Stimulated activated CD8-positive, alpha-beta memory T cell treated with anti-CD3 and anti-CD28 coated beads, Interleukin-4, amount 100 ng/mL, for 48 hours (primary cell): Measurements from ENCODE around the gene PUDP.
"Not testable (repeated sequence)": the region's sequence is repeated elsewhere in the genome, so short reads cannot be mapped to it uniquely, and the experiment has no call there.

Source experiments
- DNase-seq: peaks from one replicate; pipeline ENCODE4 v3.0.0-alpha.2; 2020

PUDP gene

DNA sequence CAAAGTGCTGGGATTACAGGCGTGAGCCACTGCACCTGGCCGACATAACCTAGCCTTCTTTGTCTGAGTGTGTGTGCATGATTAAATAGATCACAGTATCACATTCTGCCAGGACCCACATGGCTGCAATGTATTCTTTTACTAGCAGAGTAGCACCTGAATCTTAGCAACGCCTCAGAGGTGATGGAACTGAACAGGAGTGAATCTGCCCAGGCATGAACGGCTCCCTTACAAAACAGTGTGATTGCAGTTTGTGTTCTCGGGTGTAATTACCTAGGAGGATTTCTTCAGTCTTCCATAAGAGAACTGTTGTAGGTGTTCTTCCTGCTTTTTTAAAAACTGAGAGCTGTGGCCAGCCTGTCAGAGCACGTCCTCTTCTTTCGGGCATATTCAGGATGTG, 123.1 kb downstream of the PUDP start:
- DNase-seq, result no peak

DNA sequence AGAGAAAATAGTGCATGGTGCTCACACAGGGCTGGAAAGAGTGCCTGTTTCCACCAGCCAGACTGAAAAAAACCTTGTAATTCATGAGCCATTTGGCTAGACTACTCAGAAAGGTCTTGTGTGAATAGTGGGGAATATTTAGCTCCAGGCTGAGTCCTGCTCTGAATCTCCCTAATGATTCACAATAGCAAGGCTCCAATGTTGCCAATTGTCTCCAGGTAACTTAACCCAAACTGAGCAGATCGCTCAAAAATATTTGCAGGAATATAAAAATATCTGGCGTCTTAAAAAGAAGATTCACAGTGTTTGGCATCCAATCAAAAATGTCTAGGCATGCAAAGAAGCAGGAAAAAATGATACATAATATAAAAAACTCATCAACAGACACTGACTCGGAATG, 125.0 kb downstream of the PUDP start:
- not testable (repeated sequence) for DNase-seq

DNA sequence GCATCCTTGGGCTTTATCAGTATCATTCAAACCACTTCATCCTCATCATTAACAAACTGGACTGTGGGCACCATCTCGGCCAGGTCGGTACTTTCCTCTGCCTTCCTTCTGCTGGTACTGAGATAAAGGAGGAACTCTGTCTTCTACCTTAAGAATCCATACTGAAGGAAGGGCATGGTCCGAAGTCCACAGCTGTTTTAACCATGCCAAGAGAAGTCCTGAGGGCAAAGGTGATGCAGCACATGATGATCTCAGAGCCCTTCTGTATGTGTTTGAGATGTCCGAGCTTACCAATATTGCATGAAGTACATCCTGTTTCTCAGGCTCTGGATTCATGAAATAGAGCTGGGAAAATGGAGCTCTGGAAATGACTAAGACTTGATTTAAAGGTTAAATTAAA, 126.0 kb downstream of the PUDP start:
- DNase-seq, result no peak

DNA sequence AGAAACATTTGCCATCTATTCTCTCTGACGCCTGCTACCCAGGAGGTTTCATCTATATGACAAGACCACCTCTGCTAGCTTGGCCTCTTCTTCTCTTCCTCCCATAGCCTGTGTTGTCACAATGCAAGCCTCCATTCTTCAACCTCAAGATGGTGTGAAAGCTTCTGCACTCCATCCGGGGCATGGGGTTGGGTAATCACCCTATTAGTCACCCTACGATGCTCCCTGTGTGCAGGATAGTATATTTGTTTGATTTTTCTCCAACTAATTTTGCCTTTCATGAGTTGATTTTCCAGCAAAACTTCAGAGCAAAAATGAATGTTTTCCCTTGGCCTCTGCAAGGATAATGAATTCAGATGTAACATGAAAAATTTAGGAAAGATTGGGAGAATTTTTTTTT, 128.4 kb downstream of the PUDP start:
- no peak for DNase-seq

DNA sequence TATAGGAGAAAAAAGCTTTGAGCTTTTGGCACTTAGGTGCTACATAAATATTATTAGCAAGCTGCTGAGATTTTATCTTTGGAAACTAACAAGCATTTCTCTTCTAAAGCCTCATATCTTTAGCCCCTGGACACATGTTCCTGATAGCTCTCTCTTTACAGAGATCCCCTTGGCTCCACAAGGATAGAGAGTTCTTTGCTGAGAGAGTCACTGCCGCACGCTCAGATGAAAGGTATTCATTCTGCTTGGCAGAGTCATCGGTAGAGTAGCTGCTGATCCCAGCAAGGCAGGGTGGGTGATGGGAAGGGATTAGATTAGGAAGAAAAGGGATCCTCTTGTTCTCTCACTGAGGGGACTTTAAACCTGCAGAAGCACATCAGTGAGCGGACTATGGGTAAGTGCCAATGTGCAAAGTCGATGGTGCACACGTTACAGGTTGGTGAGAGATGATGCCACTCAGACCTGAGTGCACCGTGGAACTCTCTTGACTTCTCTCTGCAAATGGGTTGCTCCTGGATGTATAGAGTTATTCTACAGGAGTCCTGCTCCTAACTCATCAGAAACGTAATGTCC, 135.6 kb downstream of the PUDP start:
- not testable (repeated sequence) for DNase-seq

DNA sequence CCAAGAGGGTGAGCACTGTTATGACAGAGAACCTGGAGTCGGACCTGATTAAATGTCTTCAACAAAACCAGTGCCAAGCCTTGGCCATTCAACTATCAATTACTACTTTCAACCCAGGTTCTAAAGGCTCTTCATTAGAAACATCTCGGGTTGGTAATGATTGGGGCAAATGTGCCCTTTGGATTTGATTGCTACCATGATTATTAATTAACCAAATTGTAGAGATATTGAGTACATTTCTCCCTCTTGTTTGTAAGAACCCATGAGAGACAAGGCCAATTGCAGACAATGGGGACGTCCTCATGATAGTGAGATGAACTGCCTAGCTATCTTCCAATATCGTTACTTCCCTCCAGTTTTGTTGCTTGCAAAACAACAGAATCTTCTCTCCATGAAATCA, 137.1 kb downstream of the PUDP start:
- DNase-seq, result not testable (repeated sequence)

DNA sequence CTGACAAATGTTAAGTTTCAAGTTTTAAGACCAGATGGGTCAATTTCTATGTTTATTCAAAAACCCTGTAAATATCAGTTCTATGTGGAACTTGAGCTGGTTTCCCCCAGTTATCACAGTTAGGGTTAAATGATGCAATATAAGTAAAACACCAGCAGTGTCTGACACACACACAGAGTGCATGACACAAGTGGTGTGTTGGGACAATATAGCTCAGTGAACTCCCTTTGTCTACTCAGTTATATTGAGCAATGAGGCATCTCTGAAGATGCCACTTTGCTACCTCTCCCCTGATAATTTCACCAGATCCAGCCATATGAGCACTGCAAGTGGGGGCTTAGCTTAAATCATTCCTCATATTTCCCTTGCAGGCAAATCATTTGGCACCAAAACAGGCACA, 140.6 kb downstream of the PUDP start:
- not testable (repeated sequence) for DNase-seq
